HepG2 (cell line): ENCODE measurements around the gene VGLL1. TPM values are rescaled to one million over a fixed set of nuclear protein-coding genes. Genes with fewer than 3 reads are reported as not detected.
A peak's percentile ranks its signal among the peaks of the same experiment; 100 is the strongest.

Experiments used
- ATAC-seq: fragments of 200-7000 bp; cut with Tn5 transposase; 3 replicates; pipeline ENCODE4 v1.9.1; 2020; ENCODE audit warnings: mild to moderate bottlenecking, moderate library complexity
- BruUV-seq: library from RNA; stranded (reverse); fragments of 400-500 nt; replicated peaks from 2 replicates; lab custom pipeline; 2021; lab: Mats Ljungman, UMichigan
- CTCF ChIA-PET: fragments of 300-600 bp; formaldehyde crosslinking; extraction: SDS; loops from one replicate; lab custom pipeline; 2021; ENCODE audit warnings: low total read pairs, inconsistent platforms, low intra/inter-chr PET ratio; lab: Yijun Ruan, JAX
- POLR2A ChIA-PET: fragments of 350-600 bp; sonication (Branson Sonifier 250); formaldehyde crosslinking; loops from one replicate; lab custom pipeline; 2020; ENCODE audit warnings: antibody characterized with exemption, inconsistent platforms; lab: Yijun Ruan, JAX
- DNase-seq: peaks from one replicate; pipeline ENCODE4 v3.0.0-alpha.2; 2015; ENCODE audit warnings: low spot score
- FAIRE-seq: peaks from 3 replicates; lab custom pipeline; 2011; peaks lifted over from hg19 to GRCh38; lab: Jason Lieb, UNC
- H2AFZ ChIP-seq: one replicate; pipeline ENCODE4 v1.6.1; 2011; ENCODE audit warnings: low read length, inconsistent platforms
- H3K27ac ChIP-seq: fragments of 300-600 bp; 3 replicates; pipeline ENCODE4 v1.8.0; 2011; ENCODE audit warnings: mixed run types, mild to moderate bottlenecking, mixed read lengths, low read length, inconsistent platforms; ENCODE audit not compliant: insufficient read depth; ENCODE audit errors: extremely low read length
- H3K27me3 ChIP-seq, 2 experiments: fragments of 200-600 bp in 1 of 2; 2 replicates in 1 of 2; 3 replicates in 1 of 2; pipeline versions ENCODE4 v1.6.0 to v1.8.0; 2011; ENCODE audit warnings: low read length in 2 of 2, mild to moderate bottlenecking in 2 of 2, moderate library complexity in 2 of 2, inconsistent platforms in 1 of 2; ENCODE audit not compliant: insufficient read depth in 2 of 2, control insufficient read depth in 1 of 2
- H3K36me3 ChIP-seq, 2 experiments: fragments of 200-600 bp in 1 of 2; replicated peaks in 1 of 2; 2 replicates in 1 of 2; 3 replicates in 1 of 2; pipeline versions ENCODE4 v1.5.1 to v1.8.0; 2011; ENCODE audit warnings: low read length in 2 of 2, inconsistent platforms in 1 of 2; ENCODE audit not compliant: insufficient read depth in 2 of 2, control insufficient read depth in 1 of 2
- H3K4me1 ChIP-seq: 2 replicates; pipeline ENCODE4 v1.5.1; 2012; ENCODE audit warnings: low read length, inconsistent platforms; ENCODE audit not compliant: insufficient read depth
- H3K4me2 ChIP-seq: 2 replicates; pipeline ENCODE4 v1.6.0; 2011; ENCODE audit warnings: low read depth, low read length, inconsistent platforms
- H3K4me3 ChIP-seq, 3 experiments: fragments of 200-600 bp in 1 of 3; sonication (generic), shearing (Covaris generic) in 1 of 3; replicated peaks in 1 of 3; 2 replicates each; pipeline ENCODE4 v1.5.1; 2011 to 2016; ENCODE audit warnings: low read length in 3 of 3, inconsistent platforms in 2 of 3, low read depth in 2 of 3, mild to moderate bottlenecking in 2 of 3, control low read depth in 1 of 3, mixed read lengths in 1 of 3; ENCODE audit not compliant: insufficient read depth in 1 of 3
- H3K79me2 ChIP-seq: one replicate; pipeline ENCODE4 v1.6.1; 2011; ENCODE audit warnings: low read length, inconsistent platforms; ENCODE audit not compliant: insufficient read depth
- H3K9ac ChIP-seq: 2 replicates; pipeline ENCODE4 v1.6.0; 2011; ENCODE audit warnings: mild to moderate bottlenecking, low read depth, low read length, inconsistent platforms; ENCODE audit not compliant: insufficient read depth
- H3K9me3 ChIP-seq: 2 replicates; pipeline ENCODE4 v1.5.1; 2012; ENCODE audit warnings: mild to moderate bottlenecking, low read length
- H4K20me1 ChIP-seq: 2 replicates; pipeline ENCODE4 v1.6.0; 2011; ENCODE audit warnings: inconsistent platforms, mild to moderate bottlenecking, low read length, moderate library complexity; ENCODE audit not compliant: insufficient read depth
- DNMT3B ChIP-seq: conservative IDR thresholded peaks from 2 replicates; pipeline ENCODE4 v1.6.1; 2016; ENCODE audit warnings: missing biosample characterization, control low read depth
- HNF4G ChIP-seq, 2 experiments: sonication (generic) in 1 of 2; formaldehyde crosslinking in 1 of 2; IDR thresholded peaks; 2 replicates each; pipeline versions ENCODE4 v1.4.0 to v1.6.1; 2011 to 2020; ENCODE audit warnings: borderline replicate concordance in 2 of 2, low read depth in 2 of 2, mild to moderate bottlenecking in 2 of 2, low read length in 1 of 2, missing genetic modification reagents in 1 of 2, moderate library complexity in 1 of 2
- JUN ChIP-seq: sonication (generic); formaldehyde crosslinking; IDR thresholded peaks from 2 replicates; pipeline ENCODE4 v1.4.0; 2020; ENCODE audit warnings: mild to moderate bottlenecking, missing genetic modification reagents
- MAFF ChIP-seq: IDR thresholded peaks from 2 replicates; pipeline ENCODE4 v1.6.1; 2011; ENCODE audit warnings: low read depth, low read length, improper control_type of control experiment
- MAFK ChIP-seq, 2 experiments: IDR thresholded peaks in 1 of 2; conservative IDR thresholded peaks in 1 of 2; 2 replicates each; pipeline ENCODE4 v1.6.1; 2011; ENCODE audit warnings: improper control_type of control experiment in 2 of 2, low read length in 2 of 2
- MLLT10 ChIP-seq: sonication (generic); formaldehyde crosslinking; IDR thresholded peaks from 2 replicates; pipeline ENCODE4 v1.4.0; 2020; ENCODE audit warnings: missing genetic modification reagents
- NFYB ChIP-seq: sonication (generic); formaldehyde crosslinking; IDR thresholded peaks from 2 replicates; pipeline ENCODE4 v1.4.0; 2020; ENCODE audit warnings: missing genetic modification reagents
- NR2F1 ChIP-seq, 2 experiments: fragments of 450-650 bp in 1 of 2; formaldehyde crosslinking in 1 of 2; IDR thresholded peaks; 2 replicates each; pipeline versions ENCODE4 v1.5.0 to v1.6.1; 2016 to 2020; ENCODE audit warnings: mild to moderate bottlenecking in 1 of 2, missing compliant biosample characterization in 1 of 2, missing genetic modification reagents in 1 of 2, moderate library complexity in 1 of 2
- RAD51 ChIP-seq: fragments of 450-650 bp; IDR thresholded peaks from 2 replicates; pipeline ENCODE4 v1.6.1; 2016; ENCODE audit warnings: borderline replicate concordance
- ZC3H4 ChIP-seq: sonication (generic); formaldehyde crosslinking; IDR thresholded peaks from 2 replicates; pipeline ENCODE4 v1.4.0; 2020; ENCODE audit warnings: missing genetic modification reagents, borderline replicate concordance
- ZNF10 ChIP-seq: sonication (generic); formaldehyde crosslinking; IDR thresholded peaks from 2 replicates; pipeline ENCODE4 v1.4.0; 2020; ENCODE audit warnings: mild to moderate bottlenecking, low read depth, missing genetic modification reagents, borderline replicate concordance
- ZNF138 ChIP-seq: sonication (generic); formaldehyde crosslinking; IDR thresholded peaks from 2 replicates; pipeline ENCODE4 v1.5.0; 2020; ENCODE audit warnings: mild to moderate bottlenecking, low read depth, missing genetic modification reagents
- ZNF207 ChIP-seq: fragments of 450-650 bp; IDR thresholded peaks from 2 replicates; pipeline ENCODE4 v1.6.1; 2016; ENCODE audit warnings: antibody characterized with exemption, borderline replicate concordance
- ZNF441 ChIP-seq: sonication (generic); formaldehyde crosslinking; IDR thresholded peaks from 2 replicates; pipeline ENCODE4 v1.7.0; 2021; ENCODE audit warnings: missing genetic modification reagents, borderline replicate concordance
- ZNF691 ChIP-seq: sonication (generic); formaldehyde crosslinking; IDR thresholded peaks from 2 replicates; pipeline ENCODE4 v1.4.0; 2020; ENCODE audit warnings: missing genetic modification reagents, low read depth, mild to moderate bottlenecking, borderline replicate concordance
- WGBS: methylation state at CpG from one replicate; pipeline ENCODE4 v1.1.6; 2017; ENCODE audit warnings: low lambda C conversion rate; 5-methylcytosine and 5-hydroxymethylcytosine counted together
- in situ Hi-C: cut with HindIII; loops from 2 replicates; pipeline ENCODE4 v1.10.0; 2017; ENCODE audit warnings: low pct_unique_long_range_greater_than_20kb; ENCODE audit not compliant: extremely low pct_ligation_motif_present
- intact Hi-C: fragments of 100-400 bp; cut with micrococcal nuclease; formaldehyde crosslinking; loops from one replicate; pipeline ENCODE4 v1.10.0; 2022; ENCODE audit not compliant: unreplicated experiment
- polyA plus RNA-seq, 8 experiments: library from polyadenylated mRNA; depleted of rRNA in 3 of 8; stranded (reverse) in 7 of 8; unstranded in 1 of 8; fragments of >200 nt; fragmentation: Illumina TruSeq in 4 of 8; extraction: Trizol in 4 of 8; gene quantifications; 2 replicates each; pipeline versions ENCODE4 v1.2.1 to v1.2.3, GENCODE V29; 2011 to 2016; ENCODE audit warnings: low read depth in 4 of 8, missing spikeins in 1 of 8, mixed read lengths in 1 of 8; ENCODE audit not compliant: insufficient read depth in 1 of 8
- total RNA-seq, 5 experiments: library from RNA; depleted of rRNA; stranded (reverse); fragments of >200 nt; fragmentation: Illumina TruSeq; extraction: Trizol; gene quantifications; 2 replicates each; pipeline ENCODE4 v1.2.3, GENCODE V29; 2016; ENCODE audit warnings: low read depth in 1 of 5

VGLL1 gene
- total and polyA plus RNA-seq, 2 of the 13 experiments (the other 11 are each of a cell fraction or from before 2014, with no cell fraction given): not detected

GRCh38 chrX:136555694-136556093, 23.7 kb downstream of the VGLL1 start:
- DNase-seq (no peak), ATAC-seq (no peak), FAIRE-seq (no peak)
- no peaks in the 10 kb centered on the region for H3K79me2 ChIP-seq
- H3K36me3 ChIP-seq: no peaks in the 10 kb centered on the region
- no peak overlapping the region for H3K27ac ChIP-seq
- intact Hi-C loops: no loop called here
- H3K27me3 ChIP-seq: no peaks in the 10 kb centered on the region
- H2AFZ ChIP-seq: no peak overlapping the region
- WGBS: 0% methylated on average over 2 of the region's 2 CpGs
- no peak for TF ChIP-seq ZC3H4 (CRISPR knock-in tag)
- TF ChIP-seq NR2F1 (CRISPR knock-in tag; IDR thresholded peaks at IDR 0.05): no peak
- no peak for TF ChIP-seq HNF4G (IDR thresholded peaks at IDR 0.05; ENCODE audit: borderline replicate concordance, low read depth, low read length)
- TF ChIP-seq HNF4G (CRISPR knock-in tag; IDR thresholded peaks at IDR 0.05; ENCODE audit: borderline replicate concordance, low read depth): no peak
- TF ChIP-seq ZNF207: no peak
- TF ChIP-seq RAD51: no peak
- POLR2A ChIA-PET: no interaction called here
- no peaks in the 10 kb centered on the region for H3K4me1 ChIP-seq
- H3K9ac ChIP-seq: no peak overlapping the region
- H3K4me3 ChIP-seq: no peak overlapping the region
- in situ Hi-C loops: no loop called here
- no TSS peak for BruUV-seq
- H3K4me2 ChIP-seq: no peak overlapping the region
- no peaks in the 10 kb centered on the region for H3K9me3 ChIP-seq
- CTCF ChIA-PET: no interaction called here
- no peaks in the 10 kb centered on the region for H4K20me1 ChIP-seq

DNA sequence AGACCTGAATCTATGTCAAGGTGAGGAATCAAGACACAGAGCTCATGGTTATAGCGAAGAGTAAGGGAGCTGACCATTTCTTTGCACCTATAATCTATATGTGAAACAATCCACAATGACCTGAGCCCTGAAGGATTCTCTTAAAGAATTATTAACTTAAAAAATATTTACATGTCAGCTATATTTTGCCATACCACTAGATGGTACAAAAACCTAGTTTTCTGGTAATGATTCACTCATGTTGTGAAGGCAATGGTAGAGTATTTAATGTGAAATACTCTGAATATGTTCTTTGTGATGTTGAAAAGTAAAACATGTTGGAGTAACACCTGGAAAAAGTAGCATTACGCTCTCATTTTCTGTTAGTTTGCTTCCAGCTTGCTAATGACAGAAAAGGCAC, 40.0 kb downstream of the VGLL1 start:
- ATAC-seq: no peak
- H3K27ac ChIP-seq: no peak overlapping the region
- H2AFZ ChIP-seq: no peak overlapping the region
- no peaks in the 10 kb centered on the region for H3K27me3 ChIP-seq
- POLR2A ChIA-PET: no interaction called here
- DNase-seq: no peak
- FAIRE-seq: no peak
- intact Hi-C loops (no loop called here), in situ Hi-C loops (no loop called here)
- H3K79me2 ChIP-seq: no peaks in the 10 kb centered on the region
- no TSS peak for BruUV-seq
- no peaks in the 10 kb centered on the region for H3K9me3 ChIP-seq
- H4K20me1 ChIP-seq: no peaks in the 10 kb centered on the region
- H3K4me2 ChIP-seq: no peak overlapping the region
- no peaks in the 10 kb centered on the region for H3K36me3 ChIP-seq
- H3K9ac ChIP-seq: no peak overlapping the region
- WGBS: 44% methylated on average over 2 of the region's 2 CpGs
- H3K4me1 ChIP-seq: 0 out of 2 replicates have a peak, but pooled peaks cover 7% of the 10 kb centered on the region
- no peak overlapping the region for H3K4me3 ChIP-seq
- CTCF ChIA-PET: no interaction called here
- TF ChIP-seq NFYB (CRISPR knock-in tag): no peak
- peak; percentile 44; the same call in 1 of the 2 replicates for TF ChIP-seq MAFF
- no peak for TF ChIP-seq ZNF441 (CRISPR knock-in tag)
- peak in 1 of 2 experiments; percentile 50; a peak in 2 of 4 replicates for TF ChIP-seq MAFK (conservative IDR thresholded peaks at IDR 0.05 in 1 of 2, IDR thresholded peaks at IDR 0.05 in 1 of 2; ENCODE audit: low read length in 2 of 2)
- TF ChIP-seq MLLT10 (CRISPR knock-in tag): no peak
- TF ChIP-seq DNMT3B: no peak
- TF ChIP-seq ZNF138 (CRISPR knock-in tag): no peak
- TF ChIP-seq ZNF10 (CRISPR knock-in tag): no peak
- no peak for TF ChIP-seq JUN (CRISPR knock-in tag)
- no peak for TF ChIP-seq ZNF691 (CRISPR knock-in tag)
